ENCODE measurements around the gene RBM33.

RBM33 gene

GRCh38 chr7:155758348-155758747, 113.9 kb downstream of the RBM33 start:
- TF ChIP-seq FOXP2 (optimal IDR thresholded peaks at IDR 0.05; ENCODE audit: control extremely low read depth, extremely low read length, insufficient read depth) (no peak), EZH2 (IDR thresholded peaks at IDR 0.05) (no peak), POLR2AphosphoS5 (IDR thresholded peaks at IDR 0.05; ENCODE audit: borderline replicate concordance, low read depth, low read length) (no peak)
- Histone ChIP-seq H3K36me3 (ENCODE audit: insufficient read depth, low read length) (peaks cover 46% of the 10 kb centered on the region), H3K9ac (ENCODE audit: insufficient read length) (no peak overlapping the region), H3K4me3 (no peak overlapping the region), H3K27ac (no peak overlapping the region), H3K9me3 (ENCODE audit: low read depth, low read length) (no peaks in the 10 kb centered on the region)
- DNase-seq (ENCODE audit: low read depth, low spot score): no peak

- Histone ChIP-seq H3K9ac (ENCODE audit: insufficient read length) (no peak overlapping the region), H3K36me3 (ENCODE audit: insufficient read depth, low read length) (peaks cover 58% of the 10 kb centered on the region), H3K27ac (no peak overlapping the region), H3K4me3 (no peak overlapping the region), H3K9me3 (ENCODE audit: low read depth, low read length) (no peaks in the 10 kb centered on the region)
- TF ChIP-seq FOXP2 (optimal IDR thresholded peaks at IDR 0.05; ENCODE audit: control extremely low read depth, extremely low read length, insufficient read depth) (no peak), POLR2AphosphoS5 (IDR thresholded peaks at IDR 0.05; ENCODE audit: borderline replicate concordance, low read depth, low read length) (no peak), EZH2 (IDR thresholded peaks at IDR 0.05) (no peak)
- DNase-seq (ENCODE audit: low read depth, low spot score): no peak
Observed at GRCh38 chr7:155759740-155760430, 115.4 kb downstream of the RBM33 start.

GRCh38 chr7:155761162-155761561, 116.7 kb downstream of the RBM33 start:
- H3K9ac ChIP-seq (ENCODE audit: insufficient read length): no peak overlapping the region
- peaks cover 60% of the 10 kb centered on the region for H3K36me3 ChIP-seq (ENCODE audit: insufficient read depth, low read length)
- H3K27ac ChIP-seq: no peak overlapping the region
- H3K9me3 ChIP-seq (ENCODE audit: low read depth, low read length): no peaks in the 10 kb centered on the region
- TF ChIP-seq POLR2AphosphoS5 (IDR thresholded peaks at IDR 0.05; ENCODE audit: borderline replicate concordance, low read depth, low read length): no peak
- TF ChIP-seq FOXP2 (optimal IDR thresholded peaks at IDR 0.05; ENCODE audit: control extremely low read depth, extremely low read length, insufficient read depth): no peak
- no peak for TF ChIP-seq EZH2 (IDR thresholded peaks at IDR 0.05)
- DNase-seq (ENCODE audit: low read depth, low spot score): no peak
- H3K4me3 ChIP-seq: no peak overlapping the region

- Histone ChIP-seq H3K36me3 (ENCODE audit: insufficient read depth, low read length) (peaks cover 61% of the 10 kb centered on the region), H3K9ac (ENCODE audit: insufficient read length) (no peak overlapping the region), H3K4me3 (no peak overlapping the region), H3K27ac (no peak overlapping the region), H3K9me3 (ENCODE audit: low read depth, low read length) (no peaks in the 10 kb centered on the region)
- DNase-seq (ENCODE audit: low read depth, low spot score): no peak
- TF ChIP-seq EZH2 (IDR thresholded peaks at IDR 0.05): no peak
- TF ChIP-seq FOXP2 (optimal IDR thresholded peaks at IDR 0.05; ENCODE audit: control extremely low read depth, extremely low read length, insufficient read depth): no peak
- TF ChIP-seq POLR2AphosphoS5 (IDR thresholded peaks at IDR 0.05; ENCODE audit: borderline replicate concordance, low read depth, low read length): no peak
Observed at GRCh38 chr7:155762036-155762435, 117.6 kb downstream of the RBM33 start.

- Histone ChIP-seq H3K27ac (no peak overlapping the region), H3K9me3 (ENCODE audit: low read depth, low read length) (no peaks in the 10 kb centered on the region), H3K36me3 (ENCODE audit: insufficient read depth, low read length) (peaks cover 61% of the 10 kb centered on the region), H3K4me3 (no peak overlapping the region), H3K9ac (ENCODE audit: insufficient read length) (no peak overlapping the region)
- DNase-seq (ENCODE audit: low read depth, low spot score): no peak
- no peak for TF ChIP-seq EZH2 (IDR thresholded peaks at IDR 0.05)
- TF ChIP-seq POLR2AphosphoS5 (IDR thresholded peaks at IDR 0.05; ENCODE audit: borderline replicate concordance, low read depth, low read length): no peak
- no peak for TF ChIP-seq FOXP2 (optimal IDR thresholded peaks at IDR 0.05; ENCODE audit: control extremely low read depth, extremely low read length, insufficient read depth)
Observed at GRCh38 chr7:155762655-155763054, 118.2 kb downstream of the RBM33 start.

- TF ChIP-seq EZH2 (IDR thresholded peaks at IDR 0.05) (no peak), FOXP2 (optimal IDR thresholded peaks at IDR 0.05; ENCODE audit: control extremely low read depth, extremely low read length, insufficient read depth) (no peak), POLR2AphosphoS5 (IDR thresholded peaks at IDR 0.05; ENCODE audit: borderline replicate concordance, low read depth, low read length) (no peak)
- Histone ChIP-seq H3K4me3 (no peak overlapping the region), H3K27ac (no peak overlapping the region), H3K36me3 (ENCODE audit: insufficient read depth, low read length) (peaks cover 63% of the 10 kb centered on the region), H3K9me3 (ENCODE audit: low read depth, low read length) (no peaks in the 10 kb centered on the region), H3K9ac (ENCODE audit: insufficient read length) (no peak overlapping the region)
- no peak for DNase-seq (ENCODE audit: low read depth, low spot score)
Observed at GRCh38 chr7:155763122-155763521, 118.7 kb downstream of the RBM33 start.

GRCh38 chr7:155763691-155764437, 119.4 kb downstream of the RBM33 start:
- no peaks in the 10 kb centered on the region for H3K9me3 ChIP-seq (ENCODE audit: low read depth, low read length)
- H3K4me3 ChIP-seq: no peak overlapping the region
- DNase-seq (ENCODE audit: low read depth, low spot score): no peak
- peaks cover 62% of the 10 kb centered on the region for H3K36me3 ChIP-seq (ENCODE audit: insufficient read depth, low read length)
- H3K27ac ChIP-seq: peak overlapping the region; percentile 42; the same call in 1 of the 2 replicates
- no peak for TF ChIP-seq EZH2 (IDR thresholded peaks at IDR 0.05)
- no peak for TF ChIP-seq POLR2AphosphoS5 (IDR thresholded peaks at IDR 0.05; ENCODE audit: borderline replicate concordance, low read depth, low read length)
- no peak for TF ChIP-seq FOXP2 (optimal IDR thresholded peaks at IDR 0.05; ENCODE audit: control extremely low read depth, extremely low read length, insufficient read depth)
- no peak overlapping the region for H3K9ac ChIP-seq (ENCODE audit: insufficient read length)

- DNase-seq (ENCODE audit: low read depth, low spot score): no peak
- Histone ChIP-seq H3K4me3 (no peak overlapping the region), H3K36me3 (ENCODE audit: insufficient read depth, low read length) (peaks cover 66% of the 10 kb centered on the region), H3K27ac (0 out of 2 replicates have a peak overlapping the region, but pooled peaks have one; percentile 42), H3K9me3 (ENCODE audit: low read depth, low read length) (no peaks in the 10 kb centered on the region), H3K9ac (ENCODE audit: insufficient read length) (no peak overlapping the region)
- no peak for TF ChIP-seq POLR2AphosphoS5 (IDR thresholded peaks at IDR 0.05; ENCODE audit: borderline replicate concordance, low read depth, low read length)
- TF ChIP-seq FOXP2 (optimal IDR thresholded peaks at IDR 0.05; ENCODE audit: control extremely low read depth, extremely low read length, insufficient read depth): no peak
- TF ChIP-seq EZH2 (IDR thresholded peaks at IDR 0.05): no peak
Observed at GRCh38 chr7:155764438-155764793, 120.0 kb downstream of the RBM33 start.
